ENCODE measurements around the gene FCAR.
"Not testable (repeated sequence)": the region's sequence is repeated elsewhere in the genome, so short reads cannot be mapped to it uniquely, and the experiment has no call there.

FCAR gene

DNA sequence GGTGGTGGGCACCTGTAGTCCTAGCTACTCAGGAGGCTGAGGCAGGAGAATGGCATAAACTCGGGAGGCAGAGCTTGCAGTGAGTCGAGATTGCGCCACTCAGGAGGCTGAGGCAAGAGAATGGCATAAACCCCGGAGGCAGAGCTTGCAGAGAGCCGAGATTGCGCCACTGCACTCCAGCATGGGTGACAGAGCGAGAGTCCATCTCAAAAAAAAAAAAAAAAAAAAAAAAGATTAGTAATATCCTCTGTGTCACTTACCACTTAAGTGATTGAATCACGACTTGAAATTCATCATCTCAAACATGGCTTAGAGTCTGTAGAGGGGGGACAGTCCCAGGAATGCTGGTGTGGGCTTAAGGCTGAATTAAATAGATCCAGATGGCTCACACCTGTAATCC lies 27.1 kb downstream of the FCAR start:
- not testable (repeated sequence) for H3K4me1 ChIP-seq (ENCODE audit: control insufficient read depth, low read length); H3K27ac ChIP-seq (ENCODE audit: low read depth, low read length); H3K4me2 ChIP-seq (ENCODE audit: low read length); H3K36me3 ChIP-seq (ENCODE audit: control insufficient read depth, low read length); H3F3A ChIP-seq (ENCODE audit: control insufficient read depth, insufficient read depth); H4K20me1 ChIP-seq (ENCODE audit: control insufficient read depth, insufficient read depth, low read depth, low read length); H3K9me3 ChIP-seq (ENCODE audit: control insufficient read depth, insufficient read depth, low read length); H3K79me2 ChIP-seq (ENCODE audit: control insufficient read depth, low read length); H3K4me3 ChIP-seq (ENCODE audit: low read length); H3K27me3 ChIP-seq (ENCODE audit: control insufficient read depth, low read length); H3K9me2 ChIP-seq (replicated peaks; ENCODE audit: control insufficient read depth, low read length)

DNA sequence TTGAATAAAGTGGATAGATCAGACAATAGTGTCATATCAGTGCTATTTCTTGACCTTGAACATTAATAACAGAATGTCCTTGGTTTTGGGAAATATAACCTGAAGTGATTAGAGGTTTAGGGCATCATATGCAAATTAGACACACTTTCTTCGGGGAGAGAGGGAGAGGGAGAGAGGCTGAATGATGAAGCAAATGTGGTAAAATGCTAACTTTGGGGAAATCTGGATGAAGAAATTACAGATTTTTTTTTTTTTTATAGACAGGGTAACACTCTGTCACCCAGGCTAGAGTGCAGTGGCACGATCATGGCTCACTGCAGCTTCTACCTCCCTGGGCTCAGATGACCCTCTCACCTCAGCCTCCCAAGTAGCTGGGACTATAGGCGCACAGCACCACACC lies 28.0 kb downstream of the FCAR start:
- no peaks in the 10 kb centered on the region; the same call in 1 of the 2 replicates for H3K4me1 ChIP-seq (ENCODE audit: control insufficient read depth, low read length)
- no peak overlapping the region for H3K4me2 ChIP-seq (ENCODE audit: low read length)
- no peak overlapping the region for H3K4me3 ChIP-seq (ENCODE audit: low read length)
- H3K9me3 ChIP-seq (ENCODE audit: control insufficient read depth, insufficient read depth, low read length), result no peaks in the 10 kb centered on the region
- H3K9me2 ChIP-seq (replicated peaks; ENCODE audit: control insufficient read depth, low read length), result no peaks in the 10 kb centered on the region
- TF ChIP-seq, protein P1, sequence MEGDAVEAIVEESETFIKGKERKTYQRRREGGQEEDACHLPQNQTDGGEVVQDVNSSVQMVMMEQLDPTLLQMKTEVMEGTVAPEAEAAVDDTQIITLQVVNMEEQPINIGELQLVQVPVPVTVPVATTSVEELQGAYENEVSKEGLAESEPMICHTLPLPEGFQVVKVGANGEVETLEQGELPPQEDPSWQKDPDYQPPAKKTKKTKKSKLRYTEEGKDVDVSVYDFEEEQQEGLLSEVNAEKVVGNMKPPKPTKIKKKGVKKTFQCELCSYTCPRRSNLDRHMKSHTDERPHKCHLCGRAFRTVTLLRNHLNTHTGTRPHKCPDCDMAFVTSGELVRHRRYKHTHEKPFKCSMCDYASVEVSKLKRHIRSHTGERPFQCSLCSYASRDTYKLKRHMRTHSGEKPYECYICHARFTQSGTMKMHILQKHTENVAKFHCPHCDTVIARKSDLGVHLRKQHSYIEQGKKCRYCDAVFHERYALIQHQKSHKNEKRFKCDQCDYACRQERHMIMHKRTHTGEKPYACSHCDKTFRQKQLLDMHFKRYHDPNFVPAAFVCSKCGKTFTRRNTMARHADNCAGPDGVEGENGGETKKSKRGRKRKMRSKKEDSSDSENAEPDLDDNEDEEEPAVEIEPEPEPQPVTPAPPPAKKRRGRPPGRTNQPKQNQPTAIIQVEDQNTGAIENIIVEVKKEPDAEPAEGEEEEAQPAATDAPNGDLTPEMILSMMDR (IDR thresholded peaks at IDR 0.05; ENCODE audit: low read depth, low read length, poor library complexity, severe bottlenecking), result no peak
- no peak overlapping the region for H3K27ac ChIP-seq (ENCODE audit: low read depth, low read length)
- H3K36me3 ChIP-seq (ENCODE audit: control insufficient read depth, low read length), result no peaks in the 10 kb centered on the region
- no peaks in the 10 kb centered on the region for H3K79me2 ChIP-seq (ENCODE audit: control insufficient read depth, low read length)
- peaks cover 14% of the 10 kb centered on the region; the same call in 1 of the 2 replicates for H3K27me3 ChIP-seq (ENCODE audit: control insufficient read depth, low read length)
- H3F3A ChIP-seq (ENCODE audit: control insufficient read depth, insufficient read depth), result no peaks in the 10 kb centered on the region
- H4K20me1 ChIP-seq (ENCODE audit: control insufficient read depth, insufficient read depth, low read depth, low read length), result no peaks in the 10 kb centered on the region

DNA sequence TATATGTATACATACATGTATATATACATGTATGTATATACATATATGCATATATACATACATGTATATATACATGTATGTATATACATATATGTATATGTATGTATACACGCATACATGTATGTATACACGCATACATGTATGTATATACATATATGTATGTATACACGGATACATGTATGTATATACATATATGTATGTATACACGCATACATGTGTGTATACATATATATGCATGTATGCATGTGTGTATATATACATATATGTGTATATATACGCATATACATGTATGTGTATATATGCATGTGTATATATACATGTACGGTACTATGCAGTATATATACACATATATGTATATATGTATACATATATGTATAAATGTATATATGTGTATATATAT lies 29.3 kb downstream of the FCAR start:
- H3K36me3 ChIP-seq (ENCODE audit: control insufficient read depth, low read length), result no peaks in the 10 kb centered on the region
- H4K20me1 ChIP-seq (ENCODE audit: control insufficient read depth, insufficient read depth, low read depth, low read length), result no peaks in the 10 kb centered on the region
- H3K4me1 ChIP-seq (ENCODE audit: control insufficient read depth, low read length), result no peaks in the 10 kb centered on the region; the same call in 1 of the 2 replicates
- TF ChIP-seq, protein P1 (IDR thresholded peaks at IDR 0.05; ENCODE audit: low read depth, low read length, poor library complexity, severe bottlenecking), result no peak
- TF ChIP-seq EZH2phosphoT487 (IDR thresholded peaks at IDR 0.05; ENCODE audit: borderline replicate concordance, low read length), result no peak
- H3K9me2 ChIP-seq (replicated peaks; ENCODE audit: control insufficient read depth, low read length), result no peaks in the 10 kb centered on the region
- no peak overlapping the region for H3K4me3 ChIP-seq (ENCODE audit: low read length)
- no peak overlapping the region for H3K4me2 ChIP-seq (ENCODE audit: low read length)
- H3K27ac ChIP-seq (ENCODE audit: low read depth, low read length), result no peak overlapping the region
- H3K79me2 ChIP-seq (ENCODE audit: control insufficient read depth, low read length), result no peaks in the 10 kb centered on the region
- no peaks in the 10 kb centered on the region for H3K9me3 ChIP-seq (ENCODE audit: control insufficient read depth, insufficient read depth, low read length)
- peaks cover 14% of the 10 kb centered on the region; the same call in 1 of the 2 replicates for H3K27me3 ChIP-seq (ENCODE audit: control insufficient read depth, low read length)
- no peaks in the 10 kb centered on the region for H3F3A ChIP-seq (ENCODE audit: control insufficient read depth, insufficient read depth)

DNA sequence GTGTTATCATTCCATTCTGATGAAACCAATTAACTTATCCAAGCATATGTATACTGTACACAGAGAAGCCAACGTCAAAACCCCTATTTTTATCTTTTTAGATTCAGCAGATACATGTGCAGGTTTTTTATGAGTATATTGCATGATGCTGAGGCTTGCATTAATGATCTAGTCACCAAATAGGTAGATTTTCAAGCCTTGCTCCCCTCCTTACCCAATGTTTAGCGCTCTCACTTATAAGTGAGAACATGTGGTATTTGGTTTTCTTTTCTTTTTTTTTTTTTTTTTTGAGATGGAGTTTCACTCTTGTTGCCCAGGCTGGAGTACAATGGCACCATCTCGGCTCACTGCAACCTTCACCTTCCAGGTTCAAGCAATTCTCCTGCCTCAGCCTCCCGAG lies 30.2 kb downstream of the FCAR start:
- H3K27ac ChIP-seq (ENCODE audit: low read depth, low read length); H3K36me3 ChIP-seq (ENCODE audit: control insufficient read depth, low read length); H4K20me1 ChIP-seq (ENCODE audit: control insufficient read depth, insufficient read depth, low read depth, low read length); H3K9me3 ChIP-seq (ENCODE audit: control insufficient read depth, insufficient read depth, low read length); H3K79me2 ChIP-seq (ENCODE audit: control insufficient read depth, low read length); H3K4me3 ChIP-seq (ENCODE audit: low read length); H3K4me1 ChIP-seq (ENCODE audit: control insufficient read depth, low read length); H3F3A ChIP-seq (ENCODE audit: control insufficient read depth, insufficient read depth); H3K9me2 ChIP-seq (replicated peaks; ENCODE audit: control insufficient read depth, low read length); H3K4me2 ChIP-seq (ENCODE audit: low read length): not testable (repeated sequence)
- H3K27me3 ChIP-seq (ENCODE audit: control insufficient read depth, low read length), result peaks cover 14% of the 10 kb centered on the region; the same call in 1 of the 2 replicates

All from DOHH2 (cell line).